T-helper 1 cell (primary cell): Measurements from ENCODE around the gene CALR.
"Not testable (repeated sequence)": the region's sequence is repeated elsewhere in the genome, so short reads cannot be mapped to it uniquely, and the experiment has no call there.

Source experiments
- DNase-seq, 5 donors: peaks; one replicate each; pipeline ENCODE4 v3.0.0-alpha.2; 2012 to 2020

CALR gene

DNA sequence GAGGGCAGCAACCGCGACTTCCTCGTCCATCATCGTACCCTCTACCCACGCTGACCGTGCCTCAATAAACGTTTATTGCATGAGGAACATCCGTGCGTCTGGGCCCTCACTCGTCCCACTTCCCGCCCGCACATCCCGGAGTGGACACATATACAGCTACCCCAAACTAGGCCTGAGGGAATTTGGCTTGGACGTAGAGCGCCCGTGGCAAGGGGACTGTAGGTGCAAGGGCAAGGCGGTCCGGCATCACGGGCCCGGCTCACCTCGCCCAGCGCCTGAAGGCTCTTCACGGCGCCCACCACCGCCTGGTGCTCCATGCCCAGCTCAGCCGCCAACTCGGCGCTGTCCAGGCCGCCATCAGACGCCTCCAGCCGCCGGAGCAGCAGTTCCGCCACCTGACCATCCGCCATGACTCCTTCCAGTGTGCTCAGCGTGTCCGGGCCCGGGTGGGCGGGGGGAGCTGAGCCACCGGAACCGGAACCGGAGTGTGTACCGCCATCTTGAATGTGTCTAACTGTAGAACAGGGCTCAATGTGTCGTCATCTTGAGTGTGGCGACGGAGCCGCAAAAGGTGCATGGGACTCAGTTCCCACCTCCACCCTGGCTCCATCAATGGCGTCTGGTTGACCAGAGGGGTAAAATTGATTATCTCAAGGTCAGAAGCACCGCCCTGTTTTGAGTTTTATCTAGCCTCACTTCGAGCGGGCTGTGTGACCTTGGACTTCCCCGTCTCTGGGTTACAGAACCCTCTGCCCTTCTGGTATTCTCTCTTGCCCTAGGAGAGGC lies 4.9 kb upstream of the CALR start, which contains the start of gene FARSA:
FARSA (minus strand) TSS at position 425 of the 786 bp plus-strand sequence; CDS start at position 410, 15 bp downstream.
- peak; percentile 78 to 90 (median 84) for DNase-seq

DNA sequence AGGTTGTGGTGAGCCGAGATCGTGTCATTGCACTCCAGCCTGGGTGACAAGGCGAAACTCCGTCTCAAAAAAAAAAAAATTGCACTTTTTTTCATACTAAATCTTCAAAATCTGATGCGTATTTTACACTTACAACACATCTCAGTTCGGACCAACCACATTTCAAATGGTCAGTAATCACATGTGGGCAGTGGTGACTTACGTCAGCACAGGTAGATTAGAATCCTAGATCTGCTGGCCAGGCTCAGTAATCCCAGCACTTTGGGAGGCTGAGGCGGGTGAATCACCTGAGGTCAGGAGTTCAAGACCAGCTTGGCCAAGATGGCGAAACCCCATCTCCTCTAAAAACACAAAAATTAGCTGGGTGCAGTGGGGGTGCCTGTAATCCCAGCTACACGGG lies 3.3 kb upstream of the CALR start:
- DNase-seq = no peak

DNA sequence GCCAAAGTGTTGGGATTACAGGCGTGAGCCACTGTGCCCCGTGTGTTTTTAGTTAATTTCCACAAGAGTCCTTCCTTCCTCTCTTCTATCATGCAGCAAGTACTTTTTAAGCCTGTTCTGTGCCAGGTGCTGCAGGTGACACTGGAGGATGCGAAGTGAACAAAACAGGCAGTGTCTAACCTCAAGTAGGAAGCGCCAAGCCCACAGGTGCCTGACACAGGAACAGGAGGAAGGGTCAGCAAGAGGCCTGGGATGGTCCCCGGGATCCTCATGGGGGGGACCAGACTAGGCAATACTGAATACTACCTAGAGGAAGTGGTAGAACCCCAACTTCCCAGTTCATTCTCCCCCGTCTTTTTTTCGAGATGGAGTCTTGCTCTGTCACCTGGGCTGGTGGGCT lies 1.8 kb upstream of the CALR start:
- DNase-seq = no peak

DNA sequence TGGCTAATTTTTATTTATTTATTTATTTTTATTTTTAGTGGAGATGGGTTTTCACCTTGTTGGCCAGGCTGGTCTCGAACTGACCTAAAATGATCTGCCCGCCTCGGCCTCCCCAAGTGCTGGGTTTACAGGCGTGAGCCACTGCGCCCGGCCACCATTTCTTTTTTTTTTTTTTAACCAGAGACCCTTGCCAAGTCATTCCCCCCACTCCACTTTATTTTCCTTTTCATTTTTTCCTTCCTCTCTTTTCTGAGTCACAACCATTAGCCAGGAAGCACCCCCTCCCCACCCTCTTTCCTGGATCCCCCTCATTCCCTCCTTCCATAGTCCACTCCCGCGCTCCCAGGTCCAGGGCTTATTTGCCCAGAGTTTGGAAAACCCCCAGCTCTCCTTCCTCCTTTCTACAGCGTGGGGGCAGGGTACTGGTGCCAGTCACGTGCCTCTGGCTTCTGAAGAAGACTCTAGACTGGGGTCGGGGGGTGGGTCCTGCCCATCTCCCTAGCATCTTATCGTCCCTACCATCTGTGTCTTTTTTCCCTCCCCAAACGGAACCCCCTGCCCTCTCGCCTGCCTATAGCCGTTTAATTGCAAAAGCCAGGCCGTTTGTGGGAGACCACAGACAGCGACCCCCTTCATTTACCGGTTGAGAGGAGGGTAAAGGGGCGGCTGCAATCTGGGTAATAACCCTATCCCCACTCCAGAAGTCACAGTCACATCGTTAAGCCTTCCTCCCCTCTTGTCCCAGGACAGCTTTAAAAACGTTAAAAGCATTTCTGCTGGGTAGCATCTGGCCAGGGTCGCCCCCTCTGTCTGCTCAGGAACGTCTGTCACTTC lies 1.1 kb upstream of the CALR start:
- no peak for DNase-seq

DNA sequence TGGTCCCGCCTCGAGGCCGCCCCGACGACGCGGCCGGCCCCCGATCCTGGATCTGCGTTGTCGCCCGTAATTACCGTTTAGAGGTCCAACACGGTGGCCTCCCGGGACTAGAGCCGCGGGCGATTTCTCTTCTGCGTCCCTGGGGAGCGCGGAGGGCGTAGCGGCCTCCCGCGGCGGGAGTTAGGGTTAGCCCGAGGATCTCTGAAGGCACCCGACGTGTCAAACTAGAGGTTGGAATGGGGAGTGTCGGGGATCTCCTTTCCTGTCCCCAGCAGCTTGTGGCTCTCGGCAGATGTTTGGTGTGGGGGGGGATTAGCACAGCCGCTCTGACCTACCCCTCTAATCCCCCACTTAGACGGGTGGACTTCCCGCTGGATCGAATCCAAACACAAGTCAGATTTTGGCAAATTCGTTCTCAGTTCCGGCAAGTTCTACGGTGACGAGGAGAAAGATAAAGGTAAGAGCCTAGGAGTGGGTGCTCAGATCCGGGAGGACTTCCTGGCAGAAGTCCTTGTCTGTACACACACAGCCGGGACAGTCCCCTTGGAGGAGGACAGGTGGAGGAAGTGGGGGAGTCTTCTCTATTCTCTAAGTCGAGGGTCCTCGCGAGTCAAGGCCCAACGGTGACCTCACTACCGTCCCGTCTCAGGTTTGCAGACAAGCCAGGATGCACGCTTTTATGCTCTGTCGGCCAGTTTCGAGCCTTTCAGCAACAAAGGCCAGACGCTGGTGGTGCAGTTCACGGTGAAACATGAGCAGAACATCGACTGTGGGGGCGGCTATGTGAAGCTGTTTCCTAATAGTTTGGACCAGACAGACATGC lies 581 bp downstream of the CALR start:
- DNase-seq = peak in 3 of 5 donors; percentile 25 to 49 (median 31)

DNA sequence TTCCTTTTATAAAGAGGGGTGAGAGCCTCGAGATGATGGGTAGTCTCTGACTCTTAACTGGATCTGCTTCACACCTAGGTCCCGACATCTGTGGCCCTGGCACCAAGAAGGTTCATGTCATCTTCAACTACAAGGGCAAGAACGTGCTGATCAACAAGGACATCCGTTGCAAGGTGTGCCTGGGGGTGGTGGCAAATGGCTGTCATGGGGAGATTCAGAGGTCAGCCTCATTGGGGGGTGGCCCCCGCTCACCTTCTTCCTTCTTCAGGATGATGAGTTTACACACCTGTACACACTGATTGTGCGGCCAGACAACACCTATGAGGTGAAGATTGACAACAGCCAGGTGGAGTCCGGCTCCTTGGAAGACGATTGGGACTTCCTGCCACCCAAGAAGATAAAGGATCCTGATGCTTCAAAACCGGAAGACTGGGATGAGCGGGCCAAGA lies 1.6 kb downstream of the CALR start:
- DNase-seq = no peak

DNA sequence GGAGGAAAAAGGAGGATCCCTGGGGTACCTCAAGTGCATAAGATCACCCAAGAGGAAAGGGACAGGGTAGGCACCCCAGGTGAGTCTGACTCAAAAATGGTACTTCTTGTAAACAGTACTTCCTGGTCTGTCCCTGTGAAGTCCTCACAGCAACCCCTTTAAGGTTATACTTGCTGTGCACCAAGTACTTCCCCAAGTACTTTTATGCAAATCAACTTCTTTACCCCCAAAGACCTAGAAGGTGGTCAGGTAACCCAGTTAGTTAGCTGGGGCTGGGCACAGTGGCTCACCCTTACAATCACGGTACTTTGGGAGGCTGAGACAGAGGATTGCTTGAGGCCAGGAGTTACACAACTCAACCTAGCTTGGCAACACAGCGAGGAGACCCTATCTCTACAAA lies 2.5 kb downstream of the CALR start:
- no peak for DNase-seq

DNA sequence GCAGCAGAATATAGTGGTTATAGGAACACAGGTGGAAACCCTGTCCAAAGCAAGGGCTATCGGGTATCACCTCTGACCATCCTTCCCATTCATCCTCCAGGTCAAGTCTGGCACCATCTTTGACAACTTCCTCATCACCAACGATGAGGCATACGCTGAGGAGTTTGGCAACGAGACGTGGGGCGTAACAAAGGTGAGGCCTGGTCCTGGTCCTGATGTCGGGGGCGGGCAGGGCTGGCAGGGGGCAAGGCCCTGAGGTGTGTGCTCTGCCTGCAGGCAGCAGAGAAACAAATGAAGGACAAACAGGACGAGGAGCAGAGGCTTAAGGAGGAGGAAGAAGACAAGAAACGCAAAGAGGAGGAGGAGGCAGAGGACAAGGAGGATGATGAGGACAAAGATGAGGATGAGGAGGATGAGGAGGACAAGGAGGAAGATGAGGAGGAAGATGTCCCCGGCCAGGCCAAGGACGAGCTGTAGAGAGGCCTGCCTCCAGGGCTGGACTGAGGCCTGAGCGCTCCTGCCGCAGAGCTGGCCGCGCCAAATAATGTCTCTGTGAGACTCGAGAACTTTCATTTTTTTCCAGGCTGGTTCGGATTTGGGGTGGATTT lies 5.1 kb downstream of the CALR start:
- no peak for DNase-seq

DNA sequence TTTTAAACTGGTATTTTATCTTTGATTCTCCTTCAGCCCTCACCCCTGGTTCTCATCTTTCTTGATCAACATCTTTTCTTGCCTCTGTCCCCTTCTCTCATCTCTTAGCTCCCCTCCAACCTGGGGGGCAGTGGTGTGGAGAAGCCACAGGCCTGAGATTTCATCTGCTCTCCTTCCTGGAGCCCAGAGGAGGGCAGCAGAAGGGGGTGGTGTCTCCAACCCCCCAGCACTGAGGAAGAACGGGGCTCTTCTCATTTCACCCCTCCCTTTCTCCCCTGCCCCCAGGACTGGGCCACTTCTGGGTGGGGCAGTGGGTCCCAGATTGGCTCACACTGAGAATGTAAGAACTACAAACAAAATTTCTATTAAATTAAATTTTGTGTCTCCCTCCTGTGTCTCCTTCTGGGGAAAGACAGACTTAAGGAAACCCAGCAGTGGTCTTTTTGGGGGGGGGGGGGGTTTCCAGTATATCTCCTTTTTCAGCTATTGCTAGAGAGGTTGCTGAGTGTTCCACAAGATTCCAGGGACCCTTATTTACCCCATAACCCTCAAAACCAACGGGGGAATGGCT lies 5.8 kb downstream of the CALR start:
- DNase-seq = no peak

DNA sequence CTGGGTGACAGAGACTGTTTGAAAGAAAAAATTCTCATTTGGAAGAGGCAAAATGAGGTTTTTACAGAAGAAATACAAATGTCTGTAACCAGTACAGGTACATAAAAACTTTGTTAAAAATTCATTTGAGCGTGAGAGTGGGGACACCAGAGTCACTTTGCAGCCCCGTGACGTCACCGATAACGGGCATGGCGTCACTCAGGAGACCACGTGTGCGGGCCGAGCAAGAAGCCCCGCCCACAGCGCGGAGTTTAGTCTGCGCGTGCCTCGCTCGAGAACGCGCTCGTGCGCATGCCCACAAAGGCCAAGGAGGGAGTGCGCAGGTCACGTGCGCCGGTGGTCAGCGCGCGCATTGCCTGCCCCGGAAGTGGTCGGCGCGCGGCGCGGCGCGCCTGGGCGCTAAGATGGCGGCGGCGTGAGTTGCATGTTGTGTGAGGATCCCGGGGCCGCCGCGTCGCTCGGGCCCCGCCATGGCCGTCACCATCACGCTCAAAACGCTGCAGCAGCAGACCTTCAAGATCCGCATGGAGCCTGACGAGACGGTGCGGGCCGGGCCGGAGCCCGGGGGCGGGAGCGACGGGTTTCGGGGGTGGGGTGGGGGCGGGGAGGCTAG lies 7.2 kb downstream of the CALR start, which contains the start of gene RAD23A:
RAD23A (plus strand) TSS at position 384 of the 613 bp plus-strand sequence; CDS start at position 471, 87 bp downstream.
- DNase-seq = peak; percentile 96 to 99 (median 97)

DNA sequence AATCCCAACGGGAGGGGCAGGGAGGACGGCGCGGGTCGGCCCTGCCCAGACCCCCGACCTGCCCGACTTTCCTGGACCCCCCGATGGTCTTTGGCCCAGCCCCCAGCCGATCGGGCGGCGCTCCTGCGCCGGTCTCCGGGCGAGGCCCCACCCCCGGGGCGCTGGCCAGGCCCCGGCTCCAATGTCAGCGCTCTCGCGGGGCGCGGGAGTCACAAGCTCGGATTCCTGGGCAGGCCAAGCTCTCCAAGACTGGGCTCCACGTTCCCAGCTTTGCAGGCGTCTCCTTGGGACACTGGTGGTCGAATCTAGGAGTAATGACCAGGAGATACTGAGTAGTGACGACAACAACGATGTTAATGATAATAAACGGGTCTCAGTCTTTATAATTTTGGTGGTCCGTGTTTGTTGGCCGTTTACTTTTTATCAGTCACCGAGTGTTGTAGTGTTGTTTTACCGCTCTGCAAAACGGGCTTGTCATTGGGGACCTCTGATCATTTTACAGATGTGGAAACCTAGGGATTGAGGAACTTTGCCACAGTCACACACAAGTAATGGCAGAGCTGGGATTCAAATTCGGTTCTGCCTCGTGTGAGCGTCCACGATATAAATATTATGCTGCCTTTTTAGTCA lies 7.8 kb downstream of the CALR start:
- DNase-seq = peak in 3 of 5 donors; percentile 25 to 49 (median 45)

DNA sequence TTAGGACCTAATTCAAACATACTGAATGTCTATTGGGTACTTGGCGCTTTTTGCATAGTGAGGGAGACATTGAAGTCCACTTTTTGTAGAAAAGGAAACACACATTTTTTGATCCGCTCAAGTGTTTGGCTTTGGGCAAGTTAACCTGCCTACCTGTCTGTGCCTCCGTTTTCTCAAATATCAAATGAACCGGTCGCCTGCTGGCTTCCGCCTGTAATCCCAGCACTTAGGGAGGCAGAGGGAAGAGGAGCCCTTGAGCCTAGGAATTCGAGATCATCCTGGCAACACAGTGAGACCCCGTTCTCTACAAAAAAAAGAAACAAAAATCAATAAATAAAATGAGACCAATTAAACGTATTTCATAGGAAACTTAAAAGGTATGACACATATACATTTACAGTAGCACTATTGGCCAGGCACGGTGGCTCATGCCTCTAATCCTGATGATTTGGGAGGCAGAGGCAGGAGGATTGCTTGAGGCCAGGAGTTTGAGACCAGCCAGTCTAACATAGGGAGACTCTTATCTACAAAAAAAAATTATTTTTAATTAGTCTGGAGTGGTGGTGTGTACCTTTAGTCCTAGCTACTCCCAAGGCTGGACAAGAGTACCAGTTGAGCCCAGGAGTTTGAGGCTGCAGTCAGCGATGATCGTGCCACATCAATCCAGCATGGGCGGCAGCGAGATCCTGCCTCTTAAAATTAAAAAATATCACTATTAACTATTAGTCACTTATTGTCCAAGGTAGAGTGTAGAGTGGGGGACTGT lies 8.5 kb downstream of the CALR start:
- no peak for DNase-seq

DNA sequence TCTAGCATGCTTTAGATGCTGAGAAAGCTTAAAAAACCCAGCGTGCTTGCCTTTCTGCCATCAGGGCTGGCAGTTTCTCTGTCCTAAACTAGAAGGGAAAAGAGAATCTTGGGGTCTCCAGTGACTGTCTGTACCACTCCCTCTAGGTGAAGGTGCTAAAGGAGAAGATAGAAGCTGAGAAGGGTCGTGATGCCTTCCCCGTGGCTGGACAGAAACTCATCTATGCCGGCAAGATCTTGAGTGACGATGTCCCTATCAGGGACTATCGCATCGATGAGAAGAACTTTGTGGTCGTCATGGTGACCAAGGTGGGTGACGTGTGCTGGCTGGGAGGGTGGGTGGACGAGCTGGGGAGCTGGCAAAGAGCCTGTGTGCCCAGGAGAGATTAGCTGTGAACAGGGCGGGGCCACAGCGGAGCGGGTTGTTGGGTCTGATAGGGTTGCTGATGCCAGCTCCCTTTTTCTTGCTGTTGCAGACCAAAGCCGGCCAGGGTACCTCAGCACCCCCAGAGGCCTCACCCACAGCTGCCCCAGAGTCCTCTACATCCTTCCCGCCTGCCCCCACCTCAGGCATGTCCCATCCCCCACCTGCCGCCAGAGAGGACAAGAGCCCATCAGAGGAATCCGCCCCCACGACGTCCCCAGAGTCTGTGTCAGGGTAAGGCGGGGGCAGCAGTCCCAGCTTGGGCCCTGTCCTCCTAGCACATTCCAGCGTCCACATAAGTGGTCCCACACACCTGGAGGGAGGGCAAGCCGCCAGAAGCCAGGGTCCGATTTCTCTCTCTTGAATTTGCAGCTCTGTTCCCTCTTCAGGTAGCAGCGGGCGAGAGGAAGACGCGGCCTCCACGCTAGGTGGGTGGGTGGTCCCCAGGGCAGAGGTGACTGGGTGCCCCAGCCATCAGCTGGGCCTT lies 9.5 kb downstream of the CALR start:
- DNase-seq = no peak

DNA sequence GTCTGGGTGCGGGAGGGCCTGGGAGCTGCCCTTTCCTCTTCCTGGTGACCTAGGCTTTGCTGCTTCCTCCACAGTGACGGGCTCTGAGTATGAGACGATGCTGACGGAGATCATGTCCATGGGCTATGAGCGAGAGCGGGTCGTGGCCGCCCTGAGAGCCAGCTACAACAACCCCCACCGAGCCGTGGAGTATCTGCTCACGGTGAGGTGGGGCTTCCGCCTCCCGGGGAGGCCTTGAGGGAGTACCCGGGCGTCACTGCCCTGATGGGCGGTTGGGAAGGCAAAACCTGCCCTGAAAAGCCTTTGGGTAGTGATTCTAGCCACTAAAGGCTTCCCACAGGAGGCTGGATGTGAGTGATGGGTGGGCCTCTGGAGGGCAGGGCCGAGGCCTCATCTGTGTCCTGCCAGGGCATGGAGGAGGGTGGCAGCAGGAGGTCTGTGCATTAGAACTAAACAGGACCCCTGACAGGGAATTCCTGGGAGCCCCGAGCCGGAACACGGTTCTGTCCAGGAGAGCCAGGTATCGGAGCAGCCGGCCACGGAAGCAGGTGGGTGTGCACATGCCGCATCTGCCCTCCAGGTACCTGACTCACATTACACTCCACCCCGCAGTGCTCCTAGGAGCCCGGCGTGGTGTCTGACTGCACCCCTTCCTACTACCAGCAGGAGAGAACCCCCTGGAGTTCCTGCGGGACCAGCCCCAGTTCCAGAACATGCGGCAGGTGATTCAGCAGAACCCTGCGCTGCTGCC lies 10.4 kb downstream of the CALR start:
- DNase-seq = no peak

DNA sequence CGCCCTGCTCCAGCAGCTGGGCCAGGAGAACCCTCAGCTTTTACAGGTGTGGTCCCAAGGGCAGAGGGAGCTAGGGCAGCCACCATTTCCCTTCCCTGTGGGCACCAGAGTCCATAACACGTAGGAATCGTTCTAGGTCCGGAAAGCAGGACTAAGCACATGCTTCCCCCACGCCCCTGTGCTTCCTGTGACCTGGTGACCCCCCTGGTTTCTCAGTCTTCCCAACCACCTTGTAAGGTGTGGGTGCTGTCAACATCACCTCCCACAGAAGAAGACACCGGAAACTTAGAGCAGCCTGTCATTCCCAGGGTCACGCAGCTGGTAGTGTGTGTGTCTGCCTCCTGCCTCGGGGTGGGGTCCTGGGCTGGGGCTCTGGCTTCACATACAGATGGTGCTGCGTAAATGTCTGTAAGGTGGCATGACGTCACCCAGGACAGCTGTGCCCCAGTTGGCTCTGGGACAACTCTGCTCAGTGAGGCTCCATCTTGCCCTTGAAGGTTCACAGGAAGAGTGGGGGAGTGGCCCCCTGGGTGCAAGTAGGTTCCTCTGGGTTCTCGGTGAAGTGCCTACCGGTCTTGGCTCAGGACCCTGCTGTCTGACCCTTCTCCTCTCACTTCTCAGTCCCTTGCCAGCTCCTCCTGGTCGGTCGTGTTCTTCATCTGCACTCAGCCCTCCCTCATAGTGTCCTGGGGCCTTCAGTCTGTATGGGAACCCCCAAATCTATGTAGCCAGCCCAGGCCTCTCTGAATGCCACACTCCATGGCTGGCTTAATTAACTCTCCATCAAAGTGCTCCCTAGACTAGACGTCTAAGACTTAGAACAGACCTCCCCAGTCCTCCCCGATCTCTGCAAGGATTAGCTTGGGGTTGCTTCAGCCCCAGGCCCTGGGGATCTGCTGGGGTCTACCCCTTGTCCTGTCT lies 11.2 kb downstream of the CALR start:
- no peak for DNase-seq

DNA sequence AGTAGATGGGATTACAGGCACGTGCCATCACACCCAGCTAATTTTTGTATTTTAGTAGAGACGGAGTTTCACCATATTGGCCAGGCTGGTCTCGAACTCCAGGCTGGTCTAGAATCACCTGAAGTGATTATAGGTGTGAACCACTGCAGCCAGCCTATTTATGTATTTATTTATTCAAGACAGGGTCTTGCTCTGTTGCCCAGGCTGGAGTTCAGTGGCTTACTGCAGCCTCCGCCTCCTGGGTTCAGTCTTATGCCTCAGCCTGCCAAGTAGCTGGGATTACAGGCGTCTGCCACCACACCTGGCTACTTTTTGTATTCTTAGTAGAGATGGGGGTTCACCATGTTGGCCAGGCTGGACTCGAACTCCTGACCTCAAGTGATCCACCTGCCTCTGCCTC lies 13.6 kb downstream of the CALR start:
- DNase-seq = not testable (repeated sequence)

DNA sequence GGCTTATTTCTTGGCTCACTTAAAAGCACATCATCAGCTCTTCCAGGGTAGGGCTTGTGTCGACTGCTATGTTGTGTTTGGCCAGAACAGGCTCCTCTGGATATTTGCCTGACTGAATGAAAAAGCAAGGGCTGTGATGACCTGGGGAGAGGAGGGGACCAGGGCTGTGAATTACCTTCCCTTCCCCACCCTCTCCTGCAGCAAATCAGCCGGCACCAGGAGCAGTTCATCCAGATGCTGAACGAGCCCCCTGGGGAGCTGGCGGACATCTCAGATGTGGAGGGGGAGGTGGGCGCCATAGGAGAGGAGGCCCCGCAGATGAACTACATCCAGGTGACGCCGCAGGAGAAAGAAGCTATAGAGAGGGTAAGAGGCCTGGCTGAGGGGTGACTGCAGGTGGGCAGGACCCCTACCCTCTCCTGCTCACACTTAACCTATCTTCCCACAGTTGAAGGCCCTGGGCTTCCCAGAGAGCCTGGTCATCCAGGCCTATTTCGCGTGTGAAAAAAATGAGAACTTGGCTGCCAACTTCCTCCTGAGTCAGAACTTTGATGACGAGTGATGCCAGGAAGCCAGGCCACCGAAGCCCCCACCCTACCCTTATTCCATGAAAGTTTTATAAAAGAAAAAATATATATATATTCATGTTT lies 14.2 kb downstream of the CALR start:
- no peak for DNase-seq
